GM12878 (cell line): ENCODE results near the gene GMPPB. TPM values are rescaled to one million over a fixed set of nuclear protein-coding genes. Genes with fewer than 3 reads are reported as not detected.

ENCODE experiments used
- ATAC-seq: fragments of 200-7000 bp; cut with Tn5 transposase; 3 replicates; pipeline ENCODE4 v1.9.1; 2020; ENCODE audit warnings: mild to moderate bottlenecking, moderate library complexity
- BruUV-seq: library from RNA; stranded (reverse); fragments of 400-500 nt; replicated peaks from 2 replicates; lab custom pipeline; 2021; lab: Mats Ljungman, UMichigan
- CTCF ChIA-PET: fragments of 300-600 bp; sonication (Branson Sonifier 250); formaldehyde crosslinking; extraction: SDS; loops from one replicate; lab custom pipeline; 2021; ENCODE audit warnings: inconsistent platforms; lab: Yijun Ruan, JAX
- POLR2A ChIA-PET: fragments of 350-600 bp; formaldehyde crosslinking; extraction: SDS; loops from one replicate; lab custom pipeline; 2021; ENCODE audit warnings: inconsistent platforms; lab: Charles Lee
- RAD21 ChIA-PET: fragments of 300-600 bp; sonication (Branson Sonifier 250); formaldehyde crosslinking; loops from one replicate; lab custom pipeline; 2023; ENCODE audit warnings: antibody characterized with exemption; ENCODE audit not compliant: unreplicated experiment; lab: Charles Lee
- SMC1A ChIA-PET: fragments of 300-600 bp; sonication (Branson Sonifier 250); formaldehyde crosslinking; loops from one replicate; lab custom pipeline; 2023; ENCODE audit not compliant: unreplicated experiment, uncharacterized antibody; lab: Charles Lee
- DNase-seq: peaks from one replicate; pipeline ENCODE4 v3.0.0-alpha.2; 2011; ENCODE audit warnings: low read depth, low spot score
- FAIRE-seq: peaks from 3 replicates; lab custom pipeline; 2011; peaks lifted over from hg19 to GRCh38; lab: Jason Lieb, UNC
- H2AFZ ChIP-seq: 2 replicates; pipeline ENCODE4 v1.6.0; 2011; ENCODE audit warnings: low read depth, low read length, control low read depth; ENCODE audit not compliant: control insufficient read depth
- H3K27ac ChIP-seq: 2 replicates; pipeline ENCODE4 v1.5.1; 2011; ENCODE audit warnings: control low read depth; ENCODE audit not compliant: control insufficient read depth, insufficient read depth
- H3K27me3 ChIP-seq, 2 experiments: replicated peaks in 1 of 2; 2 replicates each; pipeline versions ENCODE4 v1.6.0 to v1.6.1; 2011; ENCODE audit warnings: low read length in 1 of 2; ENCODE audit not compliant: control insufficient read depth in 2 of 2, insufficient read depth in 2 of 2
- H3K36me3 ChIP-seq, 2 experiments: 2 replicates each; pipeline ENCODE4 v1.5.1; 2011; ENCODE audit warnings: low read length in 1 of 2; ENCODE audit not compliant: control insufficient read depth in 2 of 2, insufficient read depth in 2 of 2
- H3K4me1 ChIP-seq: 2 replicates; pipeline ENCODE4 v1.6.1; 2011; ENCODE audit warnings: mild to moderate bottlenecking, low read length, moderate library complexity, mixed read lengths; ENCODE audit not compliant: control insufficient read depth, insufficient read depth
- H3K4me2 ChIP-seq: 2 replicates; pipeline ENCODE4 v1.6.0; 2011; ENCODE audit warnings: control low read depth; ENCODE audit not compliant: control insufficient read depth, insufficient read depth
- H3K4me3 ChIP-seq: fragments of 200-600 bp; sonication (generic); 2 replicates; pipeline ENCODE4 v1.5.1; 2016
- H3K79me2 ChIP-seq: 2 replicates; pipeline ENCODE4 v1.6.0; 2011; ENCODE audit warnings: low read length; ENCODE audit not compliant: control insufficient read depth, insufficient read depth
- H3K9ac ChIP-seq: 2 replicates; pipeline ENCODE4 v1.8.0; 2011; ENCODE audit warnings: low read length, control low read depth, mixed read lengths; ENCODE audit not compliant: control insufficient read depth, insufficient read depth
- H3K9me3 ChIP-seq: replicated peaks from 3 replicates; pipeline ENCODE4 v1.5.1; 2011; ENCODE audit warnings: mild to moderate bottlenecking, low read length; ENCODE audit not compliant: control insufficient read depth, insufficient read depth
- H4K20me1 ChIP-seq: 2 replicates; pipeline ENCODE4 v1.6.0; 2011; ENCODE audit not compliant: control insufficient read depth, insufficient read depth
- CEBPZ ChIP-seq: fragments of 150-350 bp; IDR thresholded peaks from 2 replicates; pipeline ENCODE4 v1.6.1; 2016; ENCODE audit warnings: low read depth, low read length
- IRF4 ChIP-seq: IDR thresholded peaks from 2 replicates; pipeline ENCODE4 v1.6.1; 2011; ENCODE audit warnings: low read depth, low read length
- JUNB ChIP-seq: IDR thresholded peaks from 2 replicates; pipeline ENCODE4 v1.6.1; 2016; ENCODE audit warnings: antibody characterized with exemption, mild to moderate bottlenecking
- NBN ChIP-seq: fragments of 450-650 bp; IDR thresholded peaks from 2 replicates; pipeline ENCODE4 v1.6.1; 2016
- RCOR1 ChIP-seq: conservative IDR thresholded peaks from 2 replicates; pipeline ENCODE4 v1.6.1; 2012; ENCODE audit warnings: low read depth, low read length, improper control_type of control experiment
- TAF1 ChIP-seq: IDR thresholded peaks from 2 replicates; pipeline ENCODE4 v1.6.1; 2011; ENCODE audit warnings: mild to moderate bottlenecking, low read depth, low read length, borderline replicate concordance
- TARDBP ChIP-seq: IDR thresholded peaks from 2 replicates; pipeline ENCODE4 v1.6.1; 2016; ENCODE audit warnings: borderline replicate concordance
- TBL1XR1 ChIP-seq: IDR thresholded peaks from 2 replicates; pipeline ENCODE4 v1.6.1; 2012; ENCODE audit warnings: low read depth, low read length, improper control_type of control experiment
- WGBS: methylation state at CpG from one replicate; pipeline ENCODE4 v1.1.6; 2016; ENCODE audit warnings: low lambda C conversion rate; ENCODE audit not compliant: insufficient replicate concordance, insufficient coverage; ENCODE audit errors: missing lambda C conversion rate; 5-methylcytosine and 5-hydroxymethylcytosine counted together
- in situ Hi-C: fragments of 300-500 bp; cut with MboI; formaldehyde crosslinking; loops from 9 replicates; pipeline ENCODE4 v1.14.3; 2018; ENCODE audit warnings: mixed read lengths
- intact Hi-C: fragments of 100-400 bp; cut with micrococcal nuclease; formaldehyde crosslinking; loops from one replicate; pipeline ENCODE4 v1.14.2; 2022; ENCODE audit not compliant: unreplicated experiment
- polyA plus RNA-seq, 11 experiments: library from polyadenylated mRNA; depleted of rRNA in 4 of 11; unstranded in 6 of 11; stranded (reverse) in 5 of 11; fragments of >200 nt; fragmentation: Nextera tagmentation in 4 of 11; fragmentation: Illumina TruSeq in 1 of 11; extraction: Ambion mirVana in 4 of 11; extraction: Trizol in 1 of 11; gene quantifications; 1 replicate in 1 of 11; 2 replicates in 10 of 11; pipeline versions ENCODE4 v1.2.1 to v1.2.3, GENCODE V29; 2011 to 2016; ENCODE audit warnings: inconsistent platforms in 2 of 11, missing spikeins in 2 of 11, low read depth in 1 of 11
- total RNA-seq, 4 experiments: library from RNA; depleted of rRNA in 3 of 4; stranded (reverse); fragments of >200 nt in 3 of 4; fragmentation: Illumina TruSeq in 1 of 4; extraction: Trizol in 1 of 4; gene quantifications; 2 replicates each; pipeline versions ENCODE4 v1.2.1 to v1.2.3, GENCODE V29; 2013 to 2021
- TF ChIP-seq, protein P1 (sequence below): fragments of 450-650 bp; formaldehyde crosslinking; IDR thresholded peaks from 2 replicates; pipeline ENCODE4 v1.4.0; 2022; ENCODE audit warnings: mild to moderate bottlenecking, moderate library complexity
- TF ChIP-seq, protein P2 (sequence below): IDR thresholded peaks from 2 replicates; pipeline ENCODE4 v1.6.1; 2012; ENCODE audit warnings: low read depth, low read length, improper control_type of control experiment

Gene GMPPB
- total and polyA plus RNA-seq, 10 of the 15 experiments (the other 5 are each of a cell fraction or from before 2014, with no cell fraction given): 2.3 to 99.5 (median 23.3) TPM

- BruUV-seq: no TSS peak
- Histone ChIP-seq H3K79me2 (peaks cover 5% of the 10 kb centered on the region), H3K9me3 (no peaks in the 10 kb centered on the region), H4K20me1 (no peaks in the 10 kb centered on the region; the same call in 1 of the 2 replicates), H2AFZ (no peak overlapping the region), H3K4me1 (no peaks in the 10 kb centered on the region), H3K27me3 (no peaks in the 10 kb centered on the region), H3K27ac (no peak overlapping the region), H3K9ac (no peak overlapping the region), H3K4me3 (no peak overlapping the region), H3K36me3 (no peaks in the 10 kb centered on the region; a peak in 1 of 4 replicates), H3K4me2 (no peak overlapping the region)
- ChIA-PET RAD21 (no interaction called here), SMC1A (no interaction called here), POLR2A (no interaction called here), CTCF (interaction anchor here (0.6 kb wide), 1 partner anchor 10 kb away, joined by 4 read pairs; no protein-coding TSS in a partner anchor)
- ATAC-seq (no peak), DNase-seq (no peak), FAIRE-seq (no peak)
- WGBS: 96% methylated on average over 4 of the region's 4 CpGs
- in situ Hi-C loops: no loop called here
- no peak for TF ChIP-seq JUNB
- no peak for TF ChIP-seq TBL1XR1
- no peak for TF ChIP-seq RCOR1
- TF ChIP-seq, protein P1, sequence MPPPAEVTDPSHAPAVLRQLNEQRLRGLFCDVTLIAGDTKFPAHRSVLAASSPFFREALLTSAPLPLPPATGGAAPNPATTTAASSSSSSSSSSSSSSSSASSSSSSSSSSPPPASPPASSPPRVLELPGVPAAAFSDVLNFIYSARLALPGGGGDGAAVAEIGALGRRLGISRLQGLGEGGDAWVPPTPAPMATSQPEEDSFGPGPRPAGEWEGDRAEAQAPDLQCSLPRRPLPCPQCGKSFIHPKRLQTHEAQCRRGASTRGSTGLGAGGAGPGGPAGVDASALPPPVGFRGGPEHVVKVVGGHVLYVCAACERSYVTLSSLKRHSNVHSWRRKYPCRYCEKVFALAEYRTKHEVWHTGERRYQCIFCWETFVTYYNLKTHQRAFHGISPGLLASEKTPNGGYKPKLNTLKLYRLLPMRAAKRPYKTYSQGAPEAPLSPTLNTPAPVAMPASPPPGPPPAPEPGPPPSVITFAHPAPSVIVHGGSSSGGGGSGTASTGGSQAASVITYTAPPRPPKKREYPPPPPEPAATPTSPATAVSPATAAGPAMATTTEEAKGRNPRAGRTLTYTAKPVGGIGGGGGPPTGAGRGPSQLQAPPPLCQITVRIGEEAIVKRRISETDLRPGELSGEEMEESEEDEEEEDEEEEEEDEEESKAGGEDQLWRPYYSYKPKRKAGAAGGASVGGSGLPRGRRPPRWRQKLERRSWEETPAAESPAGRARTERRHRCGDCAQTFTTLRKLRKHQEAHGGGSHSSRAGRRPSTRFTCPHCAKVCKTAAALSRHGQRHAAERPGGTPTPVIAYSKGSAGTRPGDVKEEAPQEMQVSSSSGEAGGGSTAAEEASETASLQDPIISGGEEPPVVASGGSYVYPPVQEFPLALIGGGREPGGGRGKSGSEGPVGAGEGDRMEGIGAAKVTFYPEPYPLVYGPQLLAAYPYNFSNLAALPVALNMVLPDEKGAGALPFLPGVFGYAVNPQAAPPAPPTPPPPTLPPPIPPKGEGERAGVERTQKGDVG (CRISPR knock-in tag): no peak
- no peak for TF ChIP-seq TARDBP
- no peak for TF ChIP-seq TAF1
- TF ChIP-seq NBN: no peak
- no peak for TF ChIP-seq CEBPZ
- no peak for TF ChIP-seq IRF4
- TF ChIP-seq, protein P2, sequence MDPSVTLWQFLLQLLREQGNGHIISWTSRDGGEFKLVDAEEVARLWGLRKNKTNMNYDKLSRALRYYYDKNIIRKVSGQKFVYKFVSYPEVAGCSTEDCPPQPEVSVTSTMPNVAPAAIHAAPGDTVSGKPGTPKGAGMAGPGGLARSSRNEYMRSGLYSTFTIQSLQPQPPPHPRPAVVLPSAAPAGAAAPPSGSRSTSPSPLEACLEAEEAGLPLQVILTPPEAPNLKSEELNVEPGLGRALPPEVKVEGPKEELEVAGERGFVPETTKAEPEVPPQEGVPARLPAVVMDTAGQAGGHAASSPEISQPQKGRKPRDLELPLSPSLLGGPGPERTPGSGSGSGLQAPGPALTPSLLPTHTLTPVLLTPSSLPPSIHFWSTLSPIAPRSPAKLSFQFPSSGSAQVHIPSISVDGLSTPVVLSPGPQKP: no peak
- intact Hi-C loops: no loop called here
Observed at GRCh38 chr3:49763981-49764380, 40.2 kb upstream of the GMPPB start.
